Uterus (tissue), 4 donors: Measurements from ENCODE around the gene CYP1A2. TPM values are rescaled to one million over a fixed set of nuclear protein-coding genes. Genes with fewer than 3 reads are reported as not detected.

Experiments
- DNase-seq, 2 donors: peaks; one replicate each; pipeline ENCODE4 v3.0.0-alpha.2; 2019 to 2020
- H3K27ac ChIP-seq, 2 donors: fragments of 200-600 bp; sonication (generic); 1 replicate in 1 of 2; 2 replicates in 1 of 2; pipeline ENCODE4 v1.5.1; 2016 to 2018
- H3K27me3 ChIP-seq, 2 donors: fragments of 200-600 bp; sonication (generic); one replicate each; pipeline ENCODE4 v1.5.1; 2018 to 2019; ENCODE audit warnings: control low read depth in 1 of 2
- H3K36me3 ChIP-seq, 2 donors: fragments of 200-600 bp; sonication (generic); one replicate each; pipeline ENCODE4 v1.5.1; 2019; ENCODE audit warnings: control low read depth in 1 of 2
- H3K4me1 ChIP-seq, 2 donors: fragments of 200-600 bp; sonication (generic); one replicate each; pipeline ENCODE4 v1.5.1; 2018 to 2019; ENCODE audit warnings: control low read depth in 1 of 2
- H3K4me3 ChIP-seq, 2 donors: fragments of 200-600 bp; sonication (generic); 1 replicate in 1 of 2; 2 replicates in 1 of 2; pipeline ENCODE4 v1.5.1; 2018 to 2019; ENCODE audit warnings: mild to moderate bottlenecking in 1 of 2
- H3K9me3 ChIP-seq, 2 donors: fragments of 200-600 bp; sonication (generic); one replicate each; pipeline ENCODE4 v1.5.1; 2019; ENCODE audit warnings: control low read depth in 1 of 2
- CTCF ChIP-seq, 4 experiments: fragments of 200-600 bp in 2 of 4; fragments of 450-650 bp in 2 of 4; sonication (generic) in 2 of 4; IDR thresholded peaks; one replicate each; pipeline ENCODE4 v1.5.1; 2016 to 2019; ENCODE audit warnings: antibody characterized with exemption in 4 of 4, mild to moderate bottlenecking in 2 of 4, moderate library complexity in 1 of 4
- POLR2A ChIP-seq, 2 donors: fragments of 450-650 bp; IDR thresholded peaks; one replicate each; pipeline ENCODE4 v1.6.1; 2016; ENCODE audit warnings: antibody characterized with exemption in 2 of 2, mild to moderate bottlenecking in 1 of 2, moderate library complexity in 1 of 2
- intact Hi-C: fragments of 100-400 bp; cut with DNase I; formaldehyde crosslinking; loops from one replicate; pipeline ENCODE4 v1.15.1; 2023; ENCODE audit warnings: low total_unique reads
- total RNA-seq, 4 donors: library from RNA; depleted of rRNA in 3 of 4; stranded (reverse); fragments of >200 nt in 3 of 4; gene quantifications; one replicate each; pipeline versions ENCODE4 v1.1.0 to v1.2.4, GENCODE V29; 2014 to 2023
- donor health status: DM: yes; HTN: yes; CAD: no.

Gene CYP1A2
- total RNA-seq, 4 donors from 2014 or later = not detected

GRCh38 chr15:74779162-74779648 is 30.6 kb downstream of the CYP1A2 start:
- Histone ChIP-seq H3K4me3 (no peak overlapping the region), H3K27me3 (no peaks in the 10 kb centered on the region), H3K9me3 (no peaks in the 10 kb centered on the region), H3K36me3 (no peaks in the 10 kb centered on the region), H3K4me1 (peaks cover 3 to 15% of the 10 kb centered on the region in 2 donors), H3K27ac (no peak overlapping the region)
- intact Hi-C loops = loop anchor here (10.0 kb wide), 1 partner anchor 426 kb away; the partner anchor contains the start of gene C15orf39
- DNase-seq = no peak
- TF ChIP-seq CTCF (IDR thresholded peaks at IDR 0.05) (no peak), POLR2A (IDR thresholded peaks at IDR 0.05) (no peak)

- intact Hi-C loops = no loop called here
- H3K4me1 ChIP-seq = peaks cover 3 to 15% of the 10 kb centered on the region in 2 donors
- H3K4me3 ChIP-seq = no peak overlapping the region
- no peaks in the 10 kb centered on the region for H3K27me3 ChIP-seq
- H3K36me3 ChIP-seq = no peaks in the 10 kb centered on the region
- no peaks in the 10 kb centered on the region for H3K9me3 ChIP-seq
- TF ChIP-seq CTCF (IDR thresholded peaks at IDR 0.05) (no peak), POLR2A (IDR thresholded peaks at IDR 0.05) (no peak)
- DNase-seq = no peak
- H3K27ac ChIP-seq = peak overlapping the region in 1 of 2 donors; percentile 89
Observed at GRCh38 chr15:74780523-74781430, 32.1 kb downstream of the CYP1A2 start.

GRCh38 chr15:74781431-74782258 is 33.0 kb downstream of the CYP1A2 start, which contains the start of gene CSK:
CSK (plus strand) TSS chr15:74782080; CDS start chr15:74798298, 16,218 bp downstream.
- H3K27ac ChIP-seq = peak within 1 kb of the TSS; percentile 79 to 89
- no peaks in the 10 kb centered on the region for H3K36me3 ChIP-seq
- peak; percentile 31 to 64 for TF ChIP-seq POLR2A (IDR thresholded peaks at IDR 0.05)
- peak; percentile 29 to 91 (median 77) for TF ChIP-seq CTCF (IDR thresholded peaks at IDR 0.05)
- peak within 1 kb of the TSS; percentile 66 to 79 for H3K4me3 ChIP-seq
- peaks cover 3 to 15% of the 10 kb centered on the region in 2 donors for H3K4me1 ChIP-seq
- H3K9me3 ChIP-seq = no peaks in the 10 kb centered on the region
- no peaks in the 10 kb centered on the region for H3K27me3 ChIP-seq
- DNase-seq = peak in 1 of 2 donors; percentile 80
- intact Hi-C loops = no loop called here

GRCh38 chr15:74782259-74783071 is 33.8 kb downstream of the CYP1A2 start:
- Histone ChIP-seq H3K27me3 (no peaks in the 10 kb centered on the region), H3K4me3 (peak overlapping the region; percentile 66 to 79), H3K4me1 (peaks cover 3 to 22% of the 10 kb centered on the region in 2 donors), H3K27ac (peak overlapping the region; percentile 79 to 89), H3K9me3 (no peaks in the 10 kb centered on the region), H3K36me3 (no peaks in the 10 kb centered on the region)
- intact Hi-C loops = no loop called here
- TF ChIP-seq CTCF (IDR thresholded peaks at IDR 0.05) (no peak), POLR2A (IDR thresholded peaks at IDR 0.05) (no peak)
- no peak for DNase-seq
